Epithelial cell of proximal tubule (primary cell): Measurements from ENCODE around the gene CKAP5. TPM values are rescaled to one million over a fixed set of nuclear protein-coding genes. Genes with fewer than 3 reads are reported as not detected.

Experiments used
- DNase-seq: peaks from one replicate; pipeline ENCODE4 v3.0.0-alpha.2; 2011; ENCODE audit warnings: low read depth
- H3K4me3 ChIP-seq: 2 replicates; pipeline ENCODE4 v1.5.1; 2011; ENCODE audit warnings: low read depth, mild to moderate bottlenecking, low read length
- total RNA-seq: library from RNA; depleted of rRNA; stranded (reverse); fragments of >200 nt; gene quantifications from 2 replicates; pipeline ENCODE4 v1.2.3, GENCODE V29; 2015
- TF ChIP-seq, protein P1 (sequence below): conservative IDR thresholded peaks from 2 replicates; pipeline ENCODE4 v1.5.1; 2012; ENCODE audit warnings: low read depth, mild to moderate bottlenecking, low read length

Gene CKAP5
- total RNA-seq, 1 donor from 2014 or later: 101 TPM

DNA sequence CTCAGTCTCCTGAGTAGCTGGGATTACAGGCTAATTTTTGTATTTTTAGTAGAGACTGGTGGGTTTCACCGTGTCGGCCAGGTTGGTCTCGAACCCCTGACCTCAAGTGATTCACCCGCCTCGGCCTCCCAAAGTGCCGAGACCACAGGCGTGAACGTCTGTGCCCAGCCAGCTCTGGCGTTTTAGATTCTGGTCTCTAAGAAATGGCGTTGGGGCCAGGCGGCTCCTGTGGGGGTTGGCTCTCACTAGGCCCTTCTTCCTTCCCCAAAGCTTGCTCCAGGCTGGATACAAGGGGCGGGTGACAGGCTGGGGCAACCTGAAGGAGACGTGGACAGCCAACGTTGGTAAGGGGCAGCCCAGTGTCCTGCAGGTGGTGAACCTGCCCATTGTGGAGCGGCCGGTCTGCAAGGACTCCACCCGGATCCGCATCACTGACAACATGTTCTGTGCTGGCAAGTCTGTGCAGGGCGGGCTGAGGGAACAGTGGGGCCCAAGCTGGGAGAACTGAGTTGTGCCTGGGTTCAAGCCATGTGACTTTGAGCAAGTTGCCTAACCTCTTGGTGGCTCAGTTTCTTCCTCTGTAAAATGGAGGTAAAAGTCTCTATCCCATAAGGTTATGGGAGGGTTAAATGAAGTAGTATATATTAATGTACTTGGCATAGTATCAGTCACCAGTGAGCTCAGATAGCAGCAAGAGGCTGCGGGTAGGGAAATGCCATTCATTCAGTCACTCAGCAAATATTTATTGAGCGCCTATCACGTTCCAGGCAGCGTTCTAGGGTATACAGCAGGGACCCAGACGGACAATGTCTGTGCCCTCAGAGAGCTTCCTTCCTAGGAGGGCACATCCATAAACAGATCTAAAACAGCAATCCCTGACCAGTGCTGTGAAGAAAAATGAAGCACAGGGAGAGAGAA is 116.7 kb downstream of the CKAP5 start:
- no peak overlapping the region for H3K4me3 ChIP-seq
- DNase-seq: no peak
- TF ChIP-seq, protein P1, sequence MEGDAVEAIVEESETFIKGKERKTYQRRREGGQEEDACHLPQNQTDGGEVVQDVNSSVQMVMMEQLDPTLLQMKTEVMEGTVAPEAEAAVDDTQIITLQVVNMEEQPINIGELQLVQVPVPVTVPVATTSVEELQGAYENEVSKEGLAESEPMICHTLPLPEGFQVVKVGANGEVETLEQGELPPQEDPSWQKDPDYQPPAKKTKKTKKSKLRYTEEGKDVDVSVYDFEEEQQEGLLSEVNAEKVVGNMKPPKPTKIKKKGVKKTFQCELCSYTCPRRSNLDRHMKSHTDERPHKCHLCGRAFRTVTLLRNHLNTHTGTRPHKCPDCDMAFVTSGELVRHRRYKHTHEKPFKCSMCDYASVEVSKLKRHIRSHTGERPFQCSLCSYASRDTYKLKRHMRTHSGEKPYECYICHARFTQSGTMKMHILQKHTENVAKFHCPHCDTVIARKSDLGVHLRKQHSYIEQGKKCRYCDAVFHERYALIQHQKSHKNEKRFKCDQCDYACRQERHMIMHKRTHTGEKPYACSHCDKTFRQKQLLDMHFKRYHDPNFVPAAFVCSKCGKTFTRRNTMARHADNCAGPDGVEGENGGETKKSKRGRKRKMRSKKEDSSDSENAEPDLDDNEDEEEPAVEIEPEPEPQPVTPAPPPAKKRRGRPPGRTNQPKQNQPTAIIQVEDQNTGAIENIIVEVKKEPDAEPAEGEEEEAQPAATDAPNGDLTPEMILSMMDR: no peak

DNA sequence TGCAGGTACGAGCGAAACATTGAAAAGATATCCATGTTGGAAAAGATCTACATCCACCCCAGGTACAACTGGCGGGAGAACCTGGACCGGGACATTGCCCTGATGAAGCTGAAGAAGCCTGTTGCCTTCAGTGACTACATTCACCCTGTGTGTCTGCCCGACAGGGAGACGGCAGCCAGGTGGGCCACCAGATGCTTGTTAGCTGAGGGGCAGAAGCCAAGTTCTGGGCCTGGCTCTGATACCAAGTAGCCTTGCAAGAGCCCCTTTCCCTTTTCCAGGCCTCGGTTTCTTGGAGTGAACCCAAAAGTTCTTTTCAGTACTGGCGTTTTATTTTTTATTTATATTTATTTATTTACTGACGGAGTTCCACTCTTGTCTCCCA is 117.4 kb downstream of the CKAP5 start:
- TF ChIP-seq, protein P1: no peak
- DNase-seq: no peak

DNA sequence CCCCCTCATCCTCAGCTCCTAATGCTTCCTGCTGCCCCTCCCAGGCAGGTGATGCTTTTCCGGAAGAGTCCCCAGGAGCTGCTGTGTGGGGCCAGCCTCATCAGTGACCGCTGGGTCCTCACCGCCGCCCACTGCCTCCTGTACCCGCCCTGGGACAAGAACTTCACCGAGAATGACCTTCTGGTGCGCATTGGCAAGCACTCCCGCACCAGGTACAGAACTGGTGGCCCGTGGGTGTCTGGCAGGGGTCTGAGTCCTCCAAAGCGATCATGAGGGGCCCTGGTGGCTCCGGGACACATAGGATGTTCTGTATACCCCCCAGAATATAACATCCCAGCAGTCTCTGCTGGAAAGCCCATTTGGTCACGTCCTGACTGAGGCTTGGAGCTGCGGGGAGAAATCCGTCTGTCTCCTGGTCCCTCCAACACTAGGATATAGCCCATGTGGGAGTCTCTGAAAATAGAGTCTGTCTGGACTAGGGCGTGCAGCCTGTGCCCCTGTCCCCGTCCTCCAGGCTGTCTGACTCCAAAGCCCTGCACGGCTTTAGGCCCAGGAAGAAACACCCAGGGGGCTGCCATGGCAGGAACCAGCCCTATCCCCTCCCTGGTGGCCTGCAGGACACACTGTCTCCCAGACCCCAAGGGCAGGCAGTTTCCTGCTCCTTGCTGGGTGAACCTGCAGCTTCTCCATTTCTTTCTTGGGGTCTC is 118.0 kb downstream of the CKAP5 start:
- DNase-seq: no peak
- no peak overlapping the region for H3K4me3 ChIP-seq
- TF ChIP-seq, protein P1: no peak

More for the DNA sequence above, 117.4 kb downstream of the CKAP5 start:
- H3K4me3 ChIP-seq: no peak overlapping the region

DNA sequence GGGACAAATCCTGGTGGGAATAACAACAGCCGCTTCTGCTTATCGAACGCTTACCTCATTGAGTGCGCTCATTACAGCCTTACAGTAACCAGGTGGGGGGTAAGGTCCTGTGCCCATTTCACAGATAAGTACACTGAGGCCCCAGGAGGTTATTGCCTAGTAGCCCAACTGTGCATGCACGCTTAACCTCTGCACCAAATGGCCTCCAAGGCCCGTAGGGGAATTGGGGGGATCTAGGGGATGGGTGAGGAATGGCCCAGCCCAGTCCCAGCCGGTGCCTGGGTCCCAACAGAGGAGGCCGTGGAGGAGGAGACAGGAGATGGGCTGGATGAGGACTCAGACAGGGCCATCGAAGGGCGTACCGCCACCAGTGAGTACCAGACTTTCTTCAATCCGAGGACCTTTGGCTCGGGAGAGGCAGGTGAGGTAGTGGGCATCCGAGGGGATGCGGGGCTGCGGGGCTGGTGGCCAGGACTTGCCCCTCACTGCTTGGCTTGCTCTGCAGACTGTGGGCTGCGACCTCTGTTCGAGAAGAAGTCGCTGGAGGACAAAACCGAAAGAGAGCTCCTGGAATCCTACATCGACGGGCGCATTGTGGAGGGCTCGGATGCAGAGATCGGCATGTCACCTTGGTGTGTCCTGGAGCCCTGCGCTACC is 119.7 kb downstream of the CKAP5 start:
- DNase-seq: no peak
- no peak overlapping the region for H3K4me3 ChIP-seq
- TF ChIP-seq, protein P1: no peak

DNA sequence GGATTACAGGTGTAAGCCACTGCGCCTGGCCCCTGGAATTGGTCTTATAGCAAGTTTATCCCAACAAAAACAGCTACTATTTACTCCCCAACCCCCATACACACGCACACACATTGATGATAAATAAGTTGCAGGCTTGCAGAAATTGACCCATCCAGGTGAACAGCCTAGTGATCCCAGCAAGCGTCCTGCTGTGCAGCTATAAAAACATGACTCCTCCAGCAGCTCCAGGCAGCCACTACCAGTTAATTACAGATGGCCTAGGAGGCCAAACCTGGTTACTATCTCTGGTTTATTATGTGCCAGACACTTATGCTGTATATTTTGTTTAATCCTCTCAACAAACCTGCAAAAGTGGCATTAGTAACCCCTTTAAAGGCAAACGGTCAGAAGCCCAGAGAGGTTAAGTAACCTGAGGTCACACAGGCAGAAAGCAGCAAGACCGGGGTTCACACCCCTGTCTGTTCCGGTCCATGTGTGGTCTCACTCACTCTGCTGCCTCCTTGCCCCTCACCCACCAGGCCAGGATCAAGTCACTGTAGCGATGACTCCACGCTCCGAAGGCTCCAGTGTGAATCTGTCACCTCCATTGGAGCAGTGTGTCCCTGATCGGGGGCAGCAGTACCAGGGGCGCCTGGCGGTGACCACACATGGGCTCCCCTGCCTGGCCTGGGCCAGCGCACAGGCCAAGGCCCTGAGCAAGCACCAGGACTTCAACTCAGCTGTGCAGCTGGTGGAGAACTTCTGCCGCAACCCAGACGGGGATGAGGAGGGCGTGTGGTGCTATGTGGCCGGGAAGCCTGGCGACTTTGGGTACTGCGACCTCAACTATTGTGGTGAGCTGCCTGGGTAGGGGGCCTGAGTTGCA is 120.5 kb downstream of the CKAP5 start:
- H3K4me3 ChIP-seq: no peak overlapping the region
- DNase-seq: no peak
- TF ChIP-seq, protein P1: no peak

DNA sequence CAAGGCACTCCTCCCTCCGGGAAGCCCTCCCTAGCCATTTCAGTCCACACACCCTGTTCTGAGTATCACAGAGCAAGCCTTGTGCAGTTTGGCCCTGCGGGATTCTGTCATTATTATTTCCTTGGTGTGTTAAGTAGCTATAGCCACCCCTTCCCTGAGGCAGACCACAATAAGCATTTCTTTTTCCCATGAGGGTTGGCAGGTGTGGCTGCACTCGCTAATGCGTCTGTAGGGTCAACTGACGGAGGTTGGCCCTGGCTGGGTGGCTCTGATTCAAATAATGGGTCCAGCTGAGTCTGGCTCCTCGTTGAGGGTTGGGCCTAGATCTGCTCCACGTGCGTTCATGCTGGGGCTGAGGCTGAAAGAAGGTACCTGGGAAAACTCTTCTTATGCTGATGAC is 122.0 kb downstream of the CKAP5 start:
- TF ChIP-seq, protein P1: no peak
- no peak for DNase-seq
- no peak overlapping the region for H3K4me3 ChIP-seq
